ENCODE data around the gene ADGRA3.

The ADGRA3 gene

GRCh38 chr4:22356987-22357596, 158.8 kb downstream of the ADGRA3 start:
- no peak for DNase-seq (ENCODE audit: low read depth)

GRCh38 chr4:22348410-22348809, 167.5 kb downstream of the ADGRA3 start:
- DNase-seq (ENCODE audit: low read depth), result no peak

- no peak for DNase-seq (ENCODE audit: low read depth)
These were observed 170.2 kb downstream of the ADGRA3 start for GRCh38 chr4:22345678-22346077.

DNA sequence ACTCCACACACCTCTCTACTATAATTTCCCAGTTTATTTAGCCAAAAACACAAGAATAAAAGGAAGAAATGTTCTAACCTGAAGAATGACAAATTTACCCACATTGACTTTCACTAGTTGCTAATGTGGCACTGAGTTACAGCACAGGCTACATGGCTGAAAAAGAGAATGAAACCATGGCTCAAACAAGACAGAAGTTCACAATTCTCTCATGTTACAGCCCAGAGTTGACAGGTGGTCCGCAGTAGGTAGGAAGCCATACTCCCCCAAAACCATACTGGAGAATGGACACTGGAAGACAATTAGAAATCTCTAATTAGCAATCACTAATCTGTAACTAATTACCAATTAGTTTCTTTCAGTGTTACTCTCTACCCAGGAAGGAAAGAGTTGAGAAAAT, 170.8 kb downstream of the ADGRA3 start:
- DNase-seq (ENCODE audit: low read depth), result no peak

- no peak for DNase-seq (ENCODE audit: low read depth)
These were observed 172.3 kb downstream of the ADGRA3 start for GRCh38 chr4:22343606-22344005.

GRCh38 chr4:22339491-22339890, 176.4 kb downstream of the ADGRA3 start:
- no peak for DNase-seq (ENCODE audit: low read depth)

- no peak for DNase-seq (ENCODE audit: low read depth)
These were observed 177.1 kb downstream of the ADGRA3 start for GRCh38 chr4:22338796-22339195.

Data from stimulated activated CD8-positive, alpha-beta memory T cell treated with anti-CD3 and anti-CD28 coated beads, Interleukin-12 subunit alpha, Interleukin-12 subunit beta, amount 100 ng/mL, for 1 hour (primary cell).